Stimulated activated CD8-positive, alpha-beta memory T cell treated with anti-CD3 and anti-CD28 coated beads, Interleukin-7, amount 100 ng/mL, for 4 hours (primary cell): Measurements from ENCODE around the gene UGT2B7.

ENCODE experiments used
- DNase-seq, 2 donors: peaks; one replicate each; pipeline ENCODE4 v3.0.0-alpha.2; 2020; ENCODE audit warnings: low read depth in 2 of 2

The UGT2B7 gene

GRCh38 chr4:69156913-69157312 is 60.6 kb downstream of the UGT2B7 start:
- no peak for DNase-seq
